Measurements from ENCODE around the gene LRRC8E.

Gene LRRC8E
- 0.31 to 0.88 reads per million in 2 donors for total RNA-seq

DNA sequence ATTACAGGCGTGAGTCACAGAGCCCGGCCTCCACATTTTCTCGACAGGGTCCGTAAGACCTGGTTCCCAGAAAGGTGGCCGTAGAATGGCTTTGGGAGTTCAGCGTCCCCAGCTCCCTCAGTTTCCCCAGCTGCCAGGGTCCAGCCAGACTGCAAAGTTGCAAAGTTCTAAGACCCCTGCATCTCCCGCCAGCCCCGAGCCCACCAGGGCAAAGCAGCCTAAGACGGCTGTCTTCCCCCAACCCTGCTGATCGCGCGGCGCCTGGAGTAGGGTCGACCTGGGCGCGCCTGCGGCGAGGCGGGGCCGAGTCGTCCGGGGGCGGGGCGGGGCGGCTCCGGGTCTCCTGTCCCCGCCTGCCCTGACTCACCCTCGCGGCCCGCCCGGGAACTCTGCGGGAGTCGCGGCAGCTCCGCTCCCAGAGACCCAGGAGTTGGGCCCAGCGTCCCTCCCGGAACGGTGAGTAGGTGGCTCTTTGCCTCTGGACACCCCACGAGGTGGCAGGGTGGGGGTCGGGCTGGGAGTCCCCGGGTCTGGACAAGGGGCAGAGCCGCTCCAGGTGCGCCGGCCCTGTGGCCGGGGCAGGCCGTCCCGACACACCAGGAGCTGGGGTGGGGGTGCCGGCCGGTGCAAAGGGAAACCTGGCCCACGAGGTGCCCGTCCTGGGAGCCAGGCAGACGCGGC is at the start of gene LRRC8E:
LRRC8E (plus strand) TSS at position 366 of the 681 bp plus-strand sequence. CDS start 7,094 bp downstream, outside the sequence.
- DNase-seq = no peak

DNA sequence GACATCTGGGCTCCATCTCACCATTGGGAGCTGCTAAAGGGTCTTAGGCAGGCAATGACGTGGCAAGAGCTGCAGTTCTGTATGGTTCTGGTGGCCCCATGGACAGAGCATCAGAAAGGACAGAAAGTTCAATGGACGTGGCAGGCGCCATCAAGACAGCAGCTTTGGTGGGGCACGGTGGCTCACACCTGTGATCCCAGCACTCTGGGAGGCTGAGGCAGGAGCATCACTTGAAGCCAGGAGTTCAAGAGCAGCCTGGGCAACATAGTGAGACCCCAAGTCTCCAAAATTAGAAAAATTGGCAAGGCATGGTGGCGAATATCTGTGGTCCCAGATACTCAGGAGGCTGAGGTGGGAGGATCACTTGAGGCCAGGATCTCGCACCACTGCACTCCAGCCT is 48.8 kb upstream of the LRRC8E start:
- DNase-seq = no peak

DNA sequence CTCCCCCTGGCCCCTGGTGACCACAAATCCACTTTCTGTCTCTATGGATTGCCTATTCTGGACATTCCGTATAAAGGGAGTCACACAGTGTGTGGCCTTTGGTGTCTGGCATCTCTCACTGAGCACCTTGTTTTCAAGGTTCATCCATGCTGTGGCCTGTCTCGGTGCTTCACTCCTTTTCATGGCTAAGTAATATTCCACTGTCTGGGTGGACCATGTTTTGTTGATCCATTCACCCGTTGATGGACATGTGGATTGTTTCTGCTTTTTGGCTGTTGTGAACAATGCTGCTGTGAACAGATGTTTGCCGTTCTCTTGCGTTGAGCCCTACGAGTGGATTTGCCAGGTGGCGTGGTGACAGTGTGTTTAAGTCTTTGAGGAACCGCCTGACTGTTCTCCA is 47.7 kb upstream of the LRRC8E start:
- DNase-seq = no peak

- DNase-seq = no peak
Measured at GRCh38 chr19:7841751-7842660, 46.3 kb upstream of the LRRC8E start.

- no peak for DNase-seq
Measured at GRCh38 chr19:7842661-7843294, 45.5 kb upstream of the LRRC8E start.

GRCh38 chr19:7843521-7843920 is 44.8 kb upstream of the LRRC8E start:
- no peak for DNase-seq

- no peak for DNase-seq
Measured at GRCh38 chr19:7844405-7844804, 43.9 kb upstream of the LRRC8E start.

- no peak for DNase-seq
Measured at GRCh38 chr19:7844951-7845350, 43.4 kb upstream of the LRRC8E start.

- DNase-seq = no peak
Measured at GRCh38 chr19:7845390-7846154, 42.7 kb upstream of the LRRC8E start.

DNA sequence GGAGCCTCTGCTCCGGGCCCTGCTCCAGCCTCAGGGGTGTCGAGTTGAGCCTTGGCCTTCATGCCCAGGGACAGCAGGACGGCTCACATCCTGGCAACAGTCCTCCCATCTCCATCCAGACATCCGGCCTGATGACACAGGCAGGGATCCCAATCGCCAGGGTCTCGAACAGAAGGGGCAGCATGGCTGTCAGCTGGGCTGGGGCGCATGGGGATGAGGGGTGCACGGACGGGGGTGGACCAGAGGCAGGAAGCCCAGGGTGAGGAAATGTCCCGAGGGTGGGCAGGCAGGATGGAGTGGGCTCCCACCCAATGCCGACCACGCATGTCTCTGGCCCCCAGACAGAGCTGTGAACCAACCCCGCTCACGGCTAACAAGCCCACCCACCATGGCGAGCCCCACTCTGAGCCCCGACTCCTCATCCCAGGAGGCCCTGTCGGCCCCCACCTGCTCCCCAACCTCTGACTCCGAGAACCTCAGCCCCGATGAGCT is 42.1 kb upstream of the LRRC8E start:
- DNase-seq = no peak

- DNase-seq = no peak
Measured at GRCh38 chr19:7847664-7848063, 40.6 kb upstream of the LRRC8E start.

- DNase-seq = no peak
Measured at GRCh38 chr19:7848779-7849457, 39.4 kb upstream of the LRRC8E start.

DNA sequence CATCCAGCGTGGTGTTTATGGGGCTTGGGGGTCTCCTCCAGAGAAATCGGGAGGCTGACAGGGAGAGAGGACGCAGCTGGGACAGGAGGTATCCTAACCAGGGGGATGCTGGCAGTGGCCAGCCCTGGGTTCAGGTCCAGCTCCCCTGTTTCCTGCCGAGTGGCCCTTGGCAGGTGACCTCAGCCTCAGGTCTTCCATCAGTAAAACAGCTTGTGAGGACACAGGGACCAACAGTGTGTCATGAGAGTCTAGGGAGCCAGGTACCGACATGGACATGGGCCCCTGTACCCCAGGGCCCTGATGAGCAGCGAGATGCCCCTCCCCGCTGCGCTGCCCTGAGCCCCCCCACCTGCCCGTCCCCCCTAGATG is 38.7 kb upstream of the LRRC8E start:
- DNase-seq = no peak

- DNase-seq = no peak
Measured at GRCh38 chr19:7850000-7850813, 38.1 kb upstream of the LRRC8E start.

DNA sequence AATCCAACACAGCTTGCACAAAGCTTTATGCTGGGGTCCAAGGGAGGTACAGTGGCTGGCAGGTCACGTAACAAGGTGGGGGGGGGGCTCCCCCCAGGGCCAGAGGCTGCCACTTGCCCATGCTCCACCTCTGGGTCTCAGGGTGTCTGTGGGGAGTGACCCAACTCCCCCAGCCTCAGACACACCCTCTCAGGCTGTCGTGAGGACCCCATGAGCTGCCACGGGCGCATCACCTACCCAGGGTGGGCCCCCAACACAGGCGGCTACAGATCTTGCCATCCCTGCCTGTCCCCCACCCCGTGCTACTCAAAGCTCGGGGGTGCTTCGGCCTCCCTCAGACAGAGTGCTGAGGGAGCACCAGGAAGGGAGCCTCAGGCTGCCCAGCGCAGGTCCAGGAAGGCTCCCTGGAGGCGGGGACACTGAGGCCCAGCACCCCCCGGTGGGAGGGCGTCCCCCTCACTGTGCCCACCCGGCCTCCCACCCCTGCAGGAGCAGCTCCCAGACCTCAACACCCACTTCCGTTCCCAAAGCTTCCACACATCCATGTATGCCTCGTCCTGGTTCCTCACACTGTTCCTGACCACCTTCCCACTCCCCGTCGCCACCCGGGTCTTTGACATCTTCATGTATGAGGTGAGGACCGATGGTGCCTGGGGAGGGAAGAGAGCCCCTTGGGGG is 37.2 kb upstream of the LRRC8E start:
- no peak for DNase-seq

DNA sequence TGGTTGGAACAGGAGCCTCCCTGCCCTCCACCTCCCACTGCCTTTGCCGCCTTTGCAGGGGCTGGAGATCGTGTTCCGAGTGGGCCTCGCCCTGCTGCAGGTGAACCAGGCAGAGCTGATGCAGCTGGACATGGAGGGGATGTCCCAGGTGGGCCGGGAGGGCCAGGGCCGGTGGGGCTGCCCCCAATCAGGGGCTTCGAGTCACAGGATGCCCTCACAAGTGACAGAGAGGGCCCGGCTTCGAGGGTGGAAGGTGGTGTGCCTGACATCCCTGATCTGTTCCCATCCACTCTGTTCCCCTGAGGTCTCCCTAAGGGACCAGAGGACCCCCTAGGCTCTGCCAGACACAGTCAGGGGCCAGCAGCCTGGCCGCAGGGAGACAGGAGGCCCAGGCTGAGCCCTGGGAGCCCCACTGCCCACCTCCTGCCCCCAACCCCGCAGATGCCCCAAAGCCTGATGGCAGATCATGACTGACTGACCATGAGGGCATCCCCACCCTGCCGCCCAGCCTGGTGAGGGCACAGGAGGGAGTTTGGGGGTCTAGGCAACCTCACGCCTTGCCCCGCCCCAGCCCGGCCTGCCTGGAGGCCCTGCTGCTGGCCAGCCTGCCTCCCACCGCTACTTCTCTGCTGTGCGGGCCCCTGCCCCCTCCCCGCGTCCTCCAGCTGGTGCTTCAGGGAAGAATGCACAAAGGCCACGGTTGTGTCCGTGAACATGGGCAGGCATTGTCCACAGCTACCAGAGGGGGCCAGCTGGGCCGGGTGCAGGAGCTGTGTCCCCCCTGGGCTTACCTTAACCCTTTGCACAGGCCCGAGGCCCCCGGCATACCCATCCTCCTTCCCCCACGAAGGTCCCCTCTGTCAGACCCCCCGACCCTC is 36.4 kb upstream of the LRRC8E start:
- no peak for DNase-seq

GRCh38 chr19:7852851-7853769 is 35.2 kb upstream of the LRRC8E start:
- DNase-seq = peak; percentile 45 to 59 (median 50)

DNA sequence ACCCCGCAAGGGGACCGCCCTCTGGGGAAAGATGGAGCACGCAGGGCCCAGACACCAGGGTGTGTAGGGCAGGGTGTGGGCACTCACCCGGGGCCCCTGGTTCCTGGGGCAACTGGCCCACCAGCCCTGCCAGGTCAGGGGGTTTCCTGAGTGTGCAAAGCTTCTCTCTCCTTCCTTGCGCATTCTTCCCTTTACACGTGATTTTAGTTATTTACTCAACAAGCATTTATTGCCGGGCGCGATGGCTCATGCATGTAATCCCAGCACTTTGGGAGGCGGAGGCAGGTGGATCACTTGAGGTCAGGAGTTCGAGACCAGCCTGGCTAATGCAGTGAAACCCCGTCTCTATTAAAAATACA is 34.6 kb upstream of the LRRC8E start:
- DNase-seq = no peak

All from T-helper 2 cell (primary cell).